Anterior cingulate cortex (tissue), 58 donors: ENCODE results near the gene ISYNA1.
"Not testable (repeated sequence)": the region's sequence is repeated elsewhere in the genome, so short reads cannot be mapped to it uniquely, and the experiment has no call there.

Source experiments
- DNase-seq, 58 donors: peaks; one replicate each; lab custom pipeline; 2025; lab: John Stamatoyannopoulos, UW

The ISYNA1 gene

DNA sequence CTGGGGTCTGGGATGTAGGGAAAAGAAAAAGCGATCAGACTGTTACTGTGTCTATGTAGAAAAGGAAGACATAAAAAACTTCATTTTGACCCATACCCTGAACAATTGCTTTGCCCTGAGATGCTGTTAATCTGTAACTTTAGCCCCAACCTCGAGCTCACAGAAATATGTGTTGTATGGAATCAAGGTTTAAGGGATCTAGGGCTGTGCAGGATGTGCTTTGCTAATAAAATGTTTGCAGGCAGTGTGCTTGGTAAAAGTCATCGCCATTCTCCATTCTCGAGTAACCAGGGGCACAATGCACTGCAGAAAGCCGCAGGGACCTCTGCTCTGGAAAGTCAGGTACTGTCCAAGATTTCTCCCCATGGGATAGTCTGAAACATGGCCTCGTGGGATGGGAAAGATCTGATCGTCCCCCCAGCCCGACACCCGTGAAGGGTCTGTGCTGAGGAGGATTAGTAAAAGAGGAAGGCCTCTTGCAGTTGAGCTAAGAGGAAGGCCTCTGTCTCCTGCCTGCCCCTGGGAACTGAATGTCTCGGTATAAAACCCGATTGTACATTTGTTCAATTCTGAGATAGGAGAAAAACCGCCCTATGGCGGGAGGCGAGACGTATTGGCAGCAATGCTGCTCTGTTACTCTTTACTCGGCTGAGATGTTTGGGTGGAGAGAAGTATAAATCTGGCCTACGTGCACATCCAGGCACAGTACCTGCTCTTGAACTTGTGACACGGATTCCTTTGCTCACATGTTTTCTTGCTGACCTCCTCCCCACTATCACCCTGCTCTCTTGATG, 35.3 kb downstream of the ISYNA1 start:
- not testable (repeated sequence) for DNase-seq

- DNase-seq, result peak in 21 of 58 donors; percentile 17 to 48 (median 25)
These were observed 36.3 kb downstream of the ISYNA1 start for GRCh38 chr19:18401580-18402112.

GRCh38 chr19:18399008-18399407, 38.9 kb downstream of the ISYNA1 start:
- DNase-seq, result no peak

- peak in 9 of 58 donors; percentile 8 to 30 (median 17) for DNase-seq
These were observed 40.4 kb downstream of the ISYNA1 start, which contains the start of gene LRRC25 for GRCh38 chr19:18397242-18398202. LRRC25 (minus strand) TSS chr19:18397622; CDS start chr19:18396963, 659 bp downstream.

DNA sequence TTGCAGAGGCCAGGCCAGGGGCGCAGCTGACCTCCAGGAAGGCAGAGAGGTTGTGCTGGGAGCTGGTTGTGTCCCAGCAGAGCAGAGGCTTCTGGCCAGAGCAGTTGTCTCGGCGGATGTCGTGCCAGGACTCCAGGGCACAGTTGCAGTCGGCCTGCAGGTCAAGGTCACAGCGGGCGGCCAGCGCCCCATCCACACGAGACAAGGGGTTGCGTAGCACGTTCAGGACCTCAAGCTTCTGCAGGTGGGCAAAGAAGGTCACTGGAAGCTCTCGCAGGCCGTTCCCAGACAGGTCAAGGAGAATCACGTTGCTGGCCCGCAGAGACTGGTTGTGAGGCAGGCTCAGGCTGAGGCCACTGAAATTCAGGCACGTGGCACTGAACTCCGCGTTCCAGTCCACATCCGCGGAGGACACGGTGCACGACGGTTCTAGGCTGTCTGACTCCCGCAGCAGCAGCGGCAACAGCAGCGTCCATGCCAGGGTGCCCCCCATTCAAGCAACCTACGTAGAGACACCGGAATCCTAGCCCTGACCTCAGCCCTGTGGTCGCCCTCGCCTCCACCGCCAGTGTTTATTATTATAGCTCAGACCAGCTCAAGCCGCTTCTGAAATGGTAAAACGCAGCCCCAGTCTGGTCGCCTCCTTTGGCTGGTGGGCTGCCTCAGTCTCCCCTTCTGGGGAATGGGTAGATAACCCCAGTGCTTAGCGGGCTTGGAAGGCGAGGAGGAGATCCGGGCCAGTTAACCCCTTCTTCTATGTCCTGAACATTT, 41.3 kb downstream of the ISYNA1 start:
- DNase-seq, result no peak

DNA sequence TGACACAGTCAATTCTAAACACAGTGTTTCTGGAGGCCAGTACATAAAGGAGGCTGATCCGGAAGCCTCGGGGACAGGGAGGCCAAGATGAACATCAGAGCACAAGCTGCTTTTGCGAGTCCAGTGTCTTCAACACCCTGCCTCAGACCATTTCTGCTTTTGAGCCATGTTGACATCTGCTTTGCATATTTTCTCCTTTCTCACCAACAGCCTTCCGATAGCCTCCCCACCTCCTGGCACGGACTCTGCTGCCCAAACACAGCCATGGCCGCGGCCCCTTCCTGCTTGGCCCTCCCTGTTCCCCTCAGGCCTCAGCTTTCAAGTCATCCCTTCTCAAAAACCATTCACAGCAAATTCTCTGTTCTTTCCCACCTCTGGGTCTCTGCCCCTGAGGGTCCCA, 44.1 kb downstream of the ISYNA1 start:
- no peak for DNase-seq

DNA sequence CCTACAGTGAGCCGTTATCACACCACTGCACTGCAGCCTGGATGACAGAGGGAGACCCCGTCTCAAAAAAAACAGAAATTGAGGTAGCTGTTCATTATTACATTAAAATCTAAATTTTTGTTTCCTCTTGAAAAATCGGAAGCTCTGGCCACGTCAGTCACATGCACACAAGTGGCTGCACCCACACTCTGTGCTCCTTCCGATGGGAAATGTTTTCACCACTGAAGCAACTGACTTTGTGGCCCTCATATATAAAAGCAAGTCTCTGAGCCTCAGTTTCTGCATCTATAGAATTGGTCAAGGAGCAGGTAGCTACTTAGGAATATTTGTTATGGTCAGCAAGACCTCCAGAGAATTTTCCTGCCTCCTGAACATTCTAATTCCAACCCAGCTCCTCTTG, 45.0 kb downstream of the ISYNA1 start:
- no peak for DNase-seq

- peak in 2 of 58 donors; percentile 19 for DNase-seq
These were observed 45.5 kb downstream of the ISYNA1 start for GRCh38 chr19:18392417-18392816.

GRCh38 chr19:18391509-18392075, 46.3 kb downstream of the ISYNA1 start:
- DNase-seq, result no peak

- DNase-seq, result no peak
These were observed 47.6 kb downstream of the ISYNA1 start for GRCh38 chr19:18390065-18390907.

DNA sequence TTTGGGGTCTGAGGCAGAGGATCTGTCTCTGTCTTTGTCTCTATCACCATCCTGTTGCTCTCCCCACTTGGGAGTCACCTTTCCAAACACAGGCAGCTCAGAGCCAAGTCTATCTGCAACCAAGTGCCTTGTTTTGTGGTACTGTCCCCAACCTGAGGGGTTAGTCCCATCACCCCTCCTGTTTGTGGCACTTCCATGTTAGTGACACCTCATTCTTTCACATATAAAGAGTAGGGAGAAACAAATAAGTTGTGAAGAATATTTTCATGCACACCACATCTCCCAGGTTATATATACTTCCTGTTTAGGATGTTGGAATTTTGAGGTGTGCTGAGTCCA, 48.2 kb downstream of the ISYNA1 start:
- DNase-seq, result no peak

- DNase-seq, result no peak
These were observed 48.8 kb downstream of the ISYNA1 start for GRCh38 chr19:18388960-18389725.

DNA sequence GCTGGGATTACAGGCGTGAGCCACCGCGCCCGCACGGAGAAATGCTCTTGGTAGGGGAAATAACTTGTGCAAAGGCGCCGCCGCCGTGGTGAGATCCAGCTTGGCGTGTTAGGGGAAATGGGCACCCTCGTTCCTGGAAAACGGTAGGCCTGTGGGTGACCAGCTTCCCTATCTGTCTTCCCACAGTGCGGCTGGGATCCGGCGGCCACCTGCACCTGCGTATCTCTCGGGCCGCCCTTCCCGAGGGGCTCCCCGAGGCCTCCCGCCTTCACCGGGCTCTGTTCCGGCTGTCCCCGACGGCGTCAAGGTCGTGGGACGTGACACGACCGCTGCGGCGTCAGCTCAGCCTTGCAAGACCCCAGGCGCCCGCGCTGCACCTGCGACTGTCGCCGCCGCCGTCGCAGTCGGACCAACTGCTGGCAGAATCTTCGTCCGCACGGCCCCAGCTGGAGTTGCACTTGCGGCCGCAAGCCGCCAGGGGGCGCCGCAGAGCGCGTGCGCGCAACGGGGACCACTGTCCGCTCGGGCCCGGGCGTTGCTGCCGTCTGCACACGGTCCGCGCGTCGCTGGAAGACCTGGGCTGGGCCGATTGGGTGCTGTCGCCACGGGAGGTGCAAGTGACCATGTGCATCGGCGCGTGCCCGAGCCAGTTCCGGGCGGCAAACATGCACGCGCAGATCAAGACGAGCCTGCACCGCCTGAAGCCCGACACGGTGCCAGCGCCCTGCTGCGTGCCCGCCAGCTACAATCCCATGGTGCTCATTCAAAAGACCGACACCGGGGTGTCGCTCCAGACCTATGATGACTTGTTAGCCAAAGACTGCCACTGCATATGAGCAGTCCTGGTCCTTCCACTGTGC, 49.6 kb downstream of the ISYNA1 start:
- peak in 54 of 58 donors; percentile 4 to 79 (median 50) for DNase-seq

DNA sequence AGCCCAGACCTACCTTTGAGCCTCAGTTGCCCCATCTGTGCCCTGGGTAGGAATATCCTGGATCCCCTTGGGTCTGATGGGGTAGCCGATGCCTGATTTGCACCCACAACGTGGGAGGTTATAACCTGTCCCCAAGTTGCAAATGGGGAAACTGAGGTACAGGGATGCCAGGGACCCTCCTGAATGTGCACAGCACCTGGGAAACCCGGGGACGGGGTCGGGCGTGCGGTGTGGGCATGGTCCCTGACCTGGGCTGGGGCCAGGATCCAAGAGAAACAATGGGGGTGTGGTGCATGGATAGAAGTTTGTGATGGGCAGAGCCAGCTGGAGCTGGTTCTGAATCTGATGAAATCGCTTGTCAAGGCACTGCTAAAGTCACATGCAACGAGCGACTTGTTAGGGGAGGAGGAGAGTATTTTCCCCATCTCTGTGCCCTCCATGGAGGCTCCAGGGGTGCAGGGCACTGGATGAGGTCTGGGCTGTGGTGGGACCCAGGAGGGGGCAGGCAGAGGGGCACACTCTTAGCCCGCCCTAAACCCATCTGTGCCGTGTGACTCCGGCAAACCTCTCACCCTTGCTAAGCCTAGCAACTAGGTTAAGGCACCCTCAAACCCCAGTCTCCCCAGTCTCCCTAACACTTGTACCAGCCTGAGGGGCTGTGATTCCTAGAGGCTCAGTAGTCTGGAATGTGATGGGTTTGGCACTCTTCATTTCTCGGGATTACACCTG, 51.2 kb downstream of the ISYNA1 start:
- DNase-seq, result no peak

DNA sequence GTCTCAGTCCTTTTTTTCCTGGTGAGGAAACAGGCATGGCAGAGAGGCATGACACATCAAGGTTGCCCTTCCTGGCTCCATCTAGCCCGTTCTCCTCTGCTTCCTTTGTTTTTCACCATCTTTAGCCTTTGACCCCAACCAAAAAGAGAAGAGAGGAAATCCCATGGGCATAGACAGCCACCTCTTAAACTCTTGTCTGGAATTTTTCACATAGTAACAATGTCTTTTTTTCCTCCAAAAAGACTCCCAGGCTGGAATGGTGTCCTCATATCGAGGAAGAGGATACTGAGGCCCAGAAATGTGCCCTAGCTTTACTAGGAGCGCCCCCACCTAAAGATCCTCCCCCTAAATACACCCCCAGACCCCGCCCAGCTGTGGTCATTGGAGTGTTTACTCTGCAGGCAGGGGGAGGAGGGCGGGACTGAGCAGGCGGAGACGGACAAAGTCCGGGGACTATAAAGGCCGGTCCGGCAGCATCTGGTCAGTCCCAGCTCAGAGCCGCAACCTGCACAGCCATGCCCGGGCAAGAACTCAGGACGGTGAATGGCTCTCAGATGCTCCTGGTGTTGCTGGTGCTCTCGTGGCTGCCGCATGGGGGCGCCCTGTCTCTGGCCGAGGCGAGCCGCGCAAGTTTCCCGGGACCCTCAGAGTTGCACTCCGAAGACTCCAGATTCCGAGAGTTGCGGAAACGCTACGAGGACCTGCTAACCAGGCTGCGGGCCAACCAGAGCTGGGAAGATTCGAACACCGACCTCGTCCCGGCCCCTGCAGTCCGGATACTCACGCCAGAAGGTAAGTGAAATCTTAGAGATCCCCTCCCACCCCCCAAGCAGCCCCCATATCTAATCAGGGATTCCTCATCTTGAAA, 52.0 kb downstream of the ISYNA1 start, which contains the start of gene GDF15:
Gene GDF15, plus strand, starts transcription at position 484 of the 868 bp plus-strand sequence. Its CDS starts 32 bp downstream, at position 516.
- peak in 1 of 58 donors; percentile 6 for DNase-seq

GRCh38 chr19:18385359-18385674, 52.6 kb downstream of the ISYNA1 start:
- no peak for DNase-seq
